Measurements from ENCODE around the gene COPRS. TPM values are rescaled to one million over a fixed set of nuclear protein-coding genes. Genes with fewer than 3 reads are reported as not detected.

COPRS gene
- total RNA-seq, 1 experiment from 2014 or later, result 52.4 TPM

DNA sequence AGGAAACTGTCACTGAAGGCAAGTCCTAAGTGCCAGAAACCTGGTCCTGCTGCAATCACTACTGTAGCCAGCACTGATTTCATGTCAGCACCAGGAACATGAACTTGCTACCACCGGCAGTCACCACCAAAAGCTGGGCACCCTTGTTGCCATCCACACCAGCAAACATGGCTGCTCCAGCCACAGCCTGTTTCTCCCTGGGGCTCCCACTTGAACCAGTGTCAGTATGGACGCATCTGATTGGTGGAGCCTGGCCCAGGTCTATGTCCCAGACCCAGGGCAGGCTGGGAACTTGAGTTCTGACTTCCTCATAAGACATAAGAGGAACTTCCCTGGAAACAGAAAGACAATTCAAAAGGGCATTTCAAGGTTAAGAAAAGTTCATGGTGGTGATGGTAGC lies 56.5 kb downstream of the COPRS start:
- BruUV-seq (replicated peaks), result no TSS peak
- Histone ChIP-seq H3K9me2 (ENCODE audit: insufficient read depth) (no peaks in the 10 kb centered on the region), H2AFZ (ENCODE audit: low read depth, low read length, poor library complexity, severe bottlenecking) (peak overlapping the region; percentile 85), H3K27ac (ENCODE audit: low read depth, low read length) (no peak overlapping the region), H3K4me2 (ENCODE audit: low read length) (no peak overlapping the region), H3K36me3 (ENCODE audit: control insufficient read depth in 1 of 2, insufficient read depth in 2 of 2, low read length in 2 of 2) (no peaks in the 10 kb centered on the region), H3K79me2 (ENCODE audit: insufficient read depth, low read length) (no peaks in the 10 kb centered on the region), H3K9ac (ENCODE audit: low read length) (no peak overlapping the region), H3K4me3 (replicated peaks in 1 of 2; ENCODE audit: low read depth in 1 of 2, low read length in 2 of 2) (no peak overlapping the region), H4K20me1 (ENCODE audit: insufficient read depth) (no peaks in the 10 kb centered on the region), H3K27me3 (ENCODE audit: insufficient read depth, low read length) (no peaks in the 10 kb centered on the region), H3K4me1 (ENCODE audit: control insufficient read depth in 1 of 2, insufficient read depth in 2 of 2, low read length in 2 of 2) (peaks cover 0 to 6% of the 10 kb centered on the region in 2 experiments; a peak in 1 of 4 replicates), H3K9me3 (ENCODE audit: control insufficient read depth in 1 of 2, insufficient read depth in 1 of 2, low read depth in 1 of 2, low read length in 2 of 2) (no peaks in the 10 kb centered on the region)
- CTCF ChIA-PET, result no interaction called here
- peak; percentile 85 for ATAC-seq
- intact Hi-C loops (cut with micrococcal nuclease), result no loop called here
- POLR2A ChIA-PET, result no interaction called here
- TF ChIP-seq SIN3A (IDR thresholded peaks at IDR 0.05; ENCODE audit: low read depth) (no peak), SRF (IDR thresholded peaks at IDR 0.05; ENCODE audit: low read depth) (no peak), SP1 (IDR thresholded peaks at IDR 0.05; ENCODE audit: low read depth) (peak; percentile 59), YY1 (IDR thresholded peaks at IDR 0.05; ENCODE audit: extremely low read depth, insufficient replicate concordance, low read depth, low read length) (peak; percentile 72), REST (IDR thresholded peaks at IDR 0.05; ENCODE audit: low read depth) (no peak), ZFX (IDR thresholded peaks at IDR 0.05) (no peak), CBX3 (IDR thresholded peaks at IDR 0.05; ENCODE audit: low read depth) (no peak)
- RAD21 ChIA-PET (ENCODE audit: low non-redundant PET in 1 of 2, low total read pairs in 2 of 2, uncharacterized antibody in 2 of 2, unreplicated experiment in 2 of 2), result no interaction called here
- peak; percentile 31 for DNase-seq (ENCODE audit: low read depth, low spot score)

Other genes starting within 250 kb of the COPRS start
- gene UTP6, start 42.5 kb upstream of the COPRS start, total RNA-seq (2021; ENCODE audit: unreplicated experiment), result 73.0 TPM
- 44.9 TPM for gene SUZ12, start 77.8 kb upstream of the COPRS start, total RNA-seq (2021; ENCODE audit: unreplicated experiment)
- 8.8 TPM for gene LRRC37B, start 148.1 kb upstream of the COPRS start, total RNA-seq (2021; ENCODE audit: unreplicated experiment)